ENCODE data around the gene RPL10A.

- TF ChIP-seq POLR2A (IDR thresholded peaks at IDR 0.05) (no peak), POLR2AphosphoS5 (IDR thresholded peaks at IDR 0.05) (no peak), CTCF (IDR thresholded peaks at IDR 0.05) (no peak)
Measured at GRCh38 chr6:35443341-35444030, 24.7 kb upstream of the RPL10A start.

Measured in prostate gland (tissue), 2 donors.